Activated naive CD4-positive, alpha-beta T cell treated with anti-CD3 and anti-CD28 coated beads for 36 hours (primary cell): ENCODE results near the gene ZFC3H1. TPM values are rescaled to one million over a fixed set of nuclear protein-coding genes. Genes with fewer than 3 reads are reported as not detected.
A peak's percentile ranks its signal among the peaks of the same experiment; 100 is the strongest.

Experiments
- CTCF ChIA-PET: fragments of 350-600 bp; sonication (Branson Sonifier 250); formaldehyde crosslinking; loops from one replicate; lab custom pipeline; 2021; ENCODE audit warnings: antibody characterized with exemption; lab: Charles Lee
- DNase-seq: peaks from one replicate; pipeline ENCODE4 v3.0.0-alpha.2; 2020
- H3K27ac Mint-ChIP-seq: one replicate; pipeline ENCODE4 v1.8.0; 2021; ENCODE audit warnings: mild to moderate bottlenecking, mixed read lengths
- H3K27me3 Mint-ChIP-seq: one replicate; pipeline ENCODE4 v1.8.0; 2021; ENCODE audit warnings: low read depth, mixed read lengths
- H3K36me3 Mint-ChIP-seq: one replicate; pipeline ENCODE4 v1.8.0; 2021; ENCODE audit warnings: low read depth, mixed read lengths
- H3K4me1 Mint-ChIP-seq: one replicate; pipeline ENCODE4 v1.8.0; 2021; ENCODE audit warnings: low read depth, mixed read lengths
- H3K4me3 Mint-ChIP-seq: one replicate; pipeline ENCODE4 v1.8.0; 2021; ENCODE audit warnings: mild to moderate bottlenecking, moderate library complexity, mixed read lengths
- H3K9me3 Mint-ChIP-seq: one replicate; pipeline ENCODE4 v1.8.0; 2021; ENCODE audit warnings: mixed read lengths
- intact Hi-C: fragments of 100-400 bp; cut with micrococcal nuclease; formaldehyde crosslinking; loops from one replicate; pipeline ENCODE4 v1.15.1; 2023
- total RNA-seq, 2 experiments: library from RNA; stranded (reverse); gene quantifications; one replicate each; pipeline ENCODE4 v1.2.3, GENCODE V29; 2021

Gene ZFC3H1
- total RNA-seq, 2 experiments from 2014 or later: 56.9 to 62.6 TPM

DNA sequence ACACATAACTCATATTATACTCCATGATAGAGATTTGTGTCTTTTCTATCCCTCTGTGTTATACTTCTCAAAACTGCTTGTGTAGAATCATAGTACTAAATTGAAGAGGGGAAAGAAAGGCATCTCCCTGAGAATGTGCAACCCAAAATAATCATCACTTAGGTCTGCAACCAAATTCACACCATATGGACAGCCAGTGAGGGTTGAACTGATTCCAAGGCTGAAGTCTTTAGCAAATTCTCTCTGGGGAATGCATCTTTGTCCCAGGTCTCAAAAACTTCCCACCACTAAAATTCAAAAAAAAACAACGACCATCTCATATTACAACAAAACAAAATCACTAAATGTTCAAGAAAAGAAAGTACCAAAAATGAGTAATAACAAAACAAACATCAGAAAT, 11.0 kb downstream of the ZFC3H1 start:
- DNase-seq: no peak
- Mint-ChIP-seq H3K27me3 (no peaks in the 10 kb centered on the region), H3K4me3 (no peak overlapping the region), H3K36me3 (peaks cover 21% of the 10 kb centered on the region), H3K4me1 (peaks cover 36% of the 10 kb centered on the region), H3K9me3 (no peaks in the 10 kb centered on the region), H3K27ac (no peak overlapping the region)
- CTCF ChIA-PET: interaction anchor here (1.1 kb wide), 1 partner anchor 18 kb away, joined by 3 read pairs; no protein-coding TSS in a partner anchor
- intact Hi-C loops: loop anchor here (1.0 to 2.0 kb wide), 2 partner anchors 11 to 16 kb away; partner anchors contain the start of gene ZFC3H1

DNA sequence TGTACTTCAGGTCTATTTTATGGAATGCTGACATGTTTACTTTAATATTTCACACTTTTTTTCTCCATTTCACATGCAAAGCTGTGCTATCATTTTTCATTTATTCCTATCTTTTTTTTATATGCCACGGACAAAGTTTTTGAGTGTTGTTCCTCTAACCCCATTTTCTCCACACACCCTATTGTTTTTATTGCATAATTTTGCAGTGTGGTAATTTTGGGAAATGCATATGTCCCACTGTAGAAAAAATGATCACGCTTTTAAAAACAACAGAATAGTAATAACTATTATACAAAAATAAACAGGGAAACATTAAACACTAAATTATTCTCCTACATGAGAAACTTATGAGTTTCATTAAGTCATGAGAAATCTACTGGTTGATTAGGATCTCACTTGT, 14.2 kb downstream of the ZFC3H1 start:
- H3K27ac Mint-ChIP-seq: no peak overlapping the region
- CTCF ChIA-PET: interaction anchor here (1.1 kb wide), 1 partner anchor 14 kb away, joined by 3 read pairs; no protein-coding TSS in a partner anchor
- H3K27me3 Mint-ChIP-seq: no peaks in the 10 kb centered on the region
- peaks cover 25% of the 10 kb centered on the region for H3K4me1 Mint-ChIP-seq
- DNase-seq: no peak
- intact Hi-C loops: no loop called here
- H3K4me3 Mint-ChIP-seq: no peak overlapping the region
- H3K9me3 Mint-ChIP-seq: no peaks in the 10 kb centered on the region
- peaks cover 21% of the 10 kb centered on the region for H3K36me3 Mint-ChIP-seq

DNA sequence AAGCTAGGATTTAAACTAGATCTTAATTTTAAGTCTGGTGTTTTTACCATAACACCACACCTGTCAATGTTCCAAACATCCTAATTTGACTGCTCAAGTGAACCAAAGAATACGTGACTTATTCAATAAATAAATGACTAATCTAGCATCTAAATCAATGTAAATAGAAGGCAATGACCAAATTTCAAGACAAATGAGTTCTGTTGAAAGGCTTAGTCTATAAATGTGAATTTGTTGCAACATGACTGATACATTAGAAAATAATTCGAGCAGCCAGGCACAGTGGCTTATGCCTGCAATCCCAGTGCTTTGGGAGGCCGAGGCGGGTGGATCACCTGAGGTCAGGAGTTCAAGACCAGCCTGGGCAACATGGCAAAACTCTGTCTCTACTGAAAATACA, 15.1 kb downstream of the ZFC3H1 start:
- peaks cover 30% of the 10 kb centered on the region for H3K4me1 Mint-ChIP-seq
- no peak overlapping the region for H3K27ac Mint-ChIP-seq
- CTCF ChIA-PET: interaction anchor here (1.1 kb wide), 1 partner anchor 9 kb away, joined by 3 read pairs; no protein-coding TSS in a partner anchor
- peaks cover 28% of the 10 kb centered on the region for H3K36me3 Mint-ChIP-seq
- H3K27me3 Mint-ChIP-seq: no peaks in the 10 kb centered on the region
- no peak overlapping the region for H3K4me3 Mint-ChIP-seq
- intact Hi-C loops: no loop called here
- DNase-seq: no peak
- H3K9me3 Mint-ChIP-seq: no peaks in the 10 kb centered on the region

DNA sequence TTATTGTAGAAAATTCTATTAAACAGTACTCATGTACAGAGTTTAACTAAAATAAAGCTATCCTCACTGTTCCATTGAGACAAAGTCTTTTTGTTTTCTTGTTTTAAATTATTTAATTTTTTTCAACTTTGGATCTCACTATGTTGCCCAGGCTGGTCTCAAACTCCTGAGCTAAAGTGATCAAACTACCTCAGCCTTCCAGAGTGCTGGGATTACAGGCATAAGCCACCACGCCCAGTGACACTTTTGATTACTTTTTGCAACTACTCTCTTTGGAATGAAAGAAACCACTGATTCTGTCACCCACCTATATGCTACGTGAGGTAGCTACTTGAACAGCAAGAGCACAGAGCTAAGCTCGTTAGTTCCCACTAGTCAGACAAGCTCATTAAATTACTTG, 17.1 kb downstream of the ZFC3H1 start:
- H3K9me3 Mint-ChIP-seq: no peaks in the 10 kb centered on the region
- H3K4me3 Mint-ChIP-seq: no peak overlapping the region
- H3K4me1 Mint-ChIP-seq: peaks cover 45% of the 10 kb centered on the region
- no peaks in the 10 kb centered on the region for H3K27me3 Mint-ChIP-seq
- no peak overlapping the region for H3K27ac Mint-ChIP-seq
- H3K36me3 Mint-ChIP-seq: peaks cover 38% of the 10 kb centered on the region
- DNase-seq: no peak
- CTCF ChIA-PET: interaction anchor here (1.5 to 3.7 kb wide), 3 partner anchors 9 to 101 kb away, joined by 5 to 29 read pairs (median 9); partner anchors contain the start of genes THAP2 and ZFC3H1
- intact Hi-C loops: no loop called here

DNA sequence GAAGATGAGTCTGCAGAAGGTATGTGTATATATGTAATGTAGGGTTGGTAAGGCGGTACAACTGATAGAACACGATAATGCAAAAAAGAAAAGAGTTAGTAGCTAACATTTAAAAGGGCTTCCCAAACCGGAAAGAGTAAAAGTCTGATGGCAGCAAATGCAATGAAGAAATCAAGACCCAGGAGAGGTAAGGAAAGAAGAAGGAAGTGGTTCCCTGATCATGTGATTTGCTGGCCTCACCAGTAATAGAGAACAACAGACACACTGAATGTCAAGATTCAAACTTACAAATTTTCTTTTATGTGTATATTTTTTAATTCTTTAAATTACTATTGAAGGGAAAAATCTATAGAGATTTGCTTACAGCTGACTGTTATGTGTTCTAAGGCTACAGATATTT, 18.4 kb downstream of the ZFC3H1 start:
- Mint-ChIP-seq H3K36me3 (peaks cover 41% of the 10 kb centered on the region), H3K9me3 (no peaks in the 10 kb centered on the region), H3K4me3 (no peak overlapping the region), H3K27ac (peak overlapping the region; percentile 38), H3K27me3 (no peaks in the 10 kb centered on the region), H3K4me1 (peaks cover 49% of the 10 kb centered on the region)
- DNase-seq: no peak
- intact Hi-C loops: no loop called here
- CTCF ChIA-PET: interaction anchor here (0.6 to 3.7 kb wide), 4 partner anchors 8 to 27 kb away, joined by 3 to 29 read pairs (median 6); partner anchors contain the start of genes THAP2 and ZFC3H1

DNA sequence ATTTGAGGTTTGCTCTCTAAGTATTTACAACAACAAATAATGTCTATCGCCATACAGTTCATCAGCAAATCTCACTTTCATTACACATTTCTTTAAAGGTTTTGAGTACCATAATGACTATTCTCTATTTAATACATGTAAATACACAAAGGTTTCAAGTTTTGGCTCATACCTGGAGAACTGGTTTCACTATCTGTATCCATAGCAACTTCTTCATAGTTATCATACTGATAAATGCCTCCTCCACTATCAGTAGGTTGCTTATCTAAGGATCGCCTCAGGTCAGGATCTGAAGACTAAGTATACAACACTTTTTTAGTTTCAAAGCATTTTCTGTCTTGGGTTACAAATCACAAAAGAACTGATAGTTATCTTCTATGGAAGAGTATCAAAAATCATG, 21.4 kb downstream of the ZFC3H1 start:
- intact Hi-C loops: loop anchor here (1.0 to 2.0 kb wide), 2 partner anchors 20 to 45 kb away; partner anchors contain the start of gene TMEM19
- Mint-ChIP-seq H3K9me3 (no peaks in the 10 kb centered on the region), H3K36me3 (peaks cover 40% of the 10 kb centered on the region), H3K27ac (peak overlapping the region; percentile 73), H3K4me3 (no peak overlapping the region), H3K4me1 (peaks cover 46% of the 10 kb centered on the region), H3K27me3 (no peaks in the 10 kb centered on the region)
- CTCF ChIA-PET: interaction anchor here (0.7 to 1.2 kb wide), 2 partner anchors 21 to 38 kb away, joined by 3 to 5 read pairs; no protein-coding TSS in a partner anchor
- no peak for DNase-seq

DNA sequence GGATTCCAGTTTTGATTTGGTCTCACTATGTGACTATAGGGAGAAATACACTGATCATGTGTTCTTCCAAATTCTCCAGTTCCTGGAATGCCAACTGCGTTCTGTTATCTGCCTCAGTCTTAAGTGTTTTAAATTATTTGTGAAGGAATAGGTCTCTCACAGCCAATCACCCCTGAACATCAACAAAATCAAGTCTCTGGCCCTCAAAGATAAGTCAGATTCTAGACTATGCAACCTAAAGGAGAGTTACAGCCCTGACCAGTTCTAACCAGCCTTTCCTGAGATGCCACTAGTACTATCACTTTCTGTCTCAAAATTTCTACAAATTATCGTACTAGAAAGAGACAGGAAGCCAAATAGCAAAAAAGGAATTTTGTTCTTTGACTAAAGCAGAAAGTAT, 22.3 kb downstream of the ZFC3H1 start:
- H3K27me3 Mint-ChIP-seq: no peaks in the 10 kb centered on the region
- CTCF ChIA-PET: no interaction called here
- H3K9me3 Mint-ChIP-seq: no peaks in the 10 kb centered on the region
- intact Hi-C loops: no loop called here
- DNase-seq: no peak
- peaks cover 37% of the 10 kb centered on the region for H3K36me3 Mint-ChIP-seq
- peaks cover 42% of the 10 kb centered on the region for H3K4me1 Mint-ChIP-seq
- no peak overlapping the region for H3K4me3 Mint-ChIP-seq
- no peak overlapping the region for H3K27ac Mint-ChIP-seq

DNA sequence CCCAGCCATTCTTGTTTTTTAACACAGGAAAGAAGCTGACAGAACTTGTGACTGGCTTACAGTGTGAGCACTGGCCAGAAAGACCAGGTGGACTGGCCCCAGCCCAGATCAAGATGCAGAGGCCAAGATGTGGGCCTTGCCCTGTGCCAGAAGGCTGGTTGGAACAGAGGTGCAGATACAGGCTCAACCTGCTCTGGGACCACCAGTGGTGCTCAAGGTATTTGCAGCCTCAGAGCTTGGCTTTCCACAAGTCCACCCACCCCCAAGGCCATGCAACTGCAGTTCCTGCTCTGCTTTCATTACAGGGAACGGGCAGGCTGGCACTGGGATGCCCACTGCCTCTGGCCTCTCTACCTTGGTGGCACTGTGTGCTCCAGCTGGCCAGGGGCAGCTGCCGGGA, 23.3 kb downstream of the ZFC3H1 start:
- no peak overlapping the region for H3K27ac Mint-ChIP-seq
- peaks cover 41% of the 10 kb centered on the region for H3K4me1 Mint-ChIP-seq
- DNase-seq: no peak
- no peaks in the 10 kb centered on the region for H3K9me3 Mint-ChIP-seq
- no peaks in the 10 kb centered on the region for H3K27me3 Mint-ChIP-seq
- intact Hi-C loops: no loop called here
- H3K36me3 Mint-ChIP-seq: peaks cover 37% of the 10 kb centered on the region
- CTCF ChIA-PET: interaction anchor here (0.8 to 1.1 kb wide), 2 partner anchors 13 to 44 kb away, joined by 3 to 4 read pairs; no protein-coding TSS in a partner anchor
- no peak overlapping the region for H3K4me3 Mint-ChIP-seq

DNA sequence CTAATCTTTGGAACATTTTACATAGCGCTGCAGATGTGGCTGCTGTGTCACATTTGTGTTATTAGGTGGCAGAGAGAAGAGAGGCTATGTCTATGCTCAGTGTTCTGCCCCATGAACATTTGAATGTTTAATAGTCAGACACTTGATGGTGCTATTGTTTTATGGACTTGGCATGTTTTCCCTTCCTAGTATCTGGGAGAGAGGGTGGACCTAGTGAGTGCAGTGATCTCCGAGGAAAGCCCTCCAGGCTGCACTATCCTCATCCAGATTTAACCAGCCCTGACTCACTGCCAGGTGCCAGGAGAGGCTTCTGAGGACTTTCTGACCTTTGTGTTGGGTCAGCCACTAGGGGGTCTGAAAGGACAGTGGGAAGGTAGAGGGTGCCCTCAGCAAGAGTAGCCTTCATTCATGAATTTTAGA, 24.3 kb downstream of the ZFC3H1 start:
- Mint-ChIP-seq H3K9me3 (no peaks in the 10 kb centered on the region), H3K4me3 (no peak overlapping the region), H3K4me1 (peaks cover 38% of the 10 kb centered on the region), H3K36me3 (peaks cover 41% of the 10 kb centered on the region), H3K27ac (peak overlapping the region; percentile 56), H3K27me3 (no peaks in the 10 kb centered on the region)
- CTCF ChIA-PET: interaction anchor here (0.5 kb wide), 1 partner anchor 207 kb away, joined by 3 read pairs; no protein-coding TSS in a partner anchor
- no peak for DNase-seq
- intact Hi-C loops: loop anchor here (1.0 to 2.0 kb wide), 2 partner anchors 108 to 115 kb away; partner anchors contain the start of gene RAB21

DNA sequence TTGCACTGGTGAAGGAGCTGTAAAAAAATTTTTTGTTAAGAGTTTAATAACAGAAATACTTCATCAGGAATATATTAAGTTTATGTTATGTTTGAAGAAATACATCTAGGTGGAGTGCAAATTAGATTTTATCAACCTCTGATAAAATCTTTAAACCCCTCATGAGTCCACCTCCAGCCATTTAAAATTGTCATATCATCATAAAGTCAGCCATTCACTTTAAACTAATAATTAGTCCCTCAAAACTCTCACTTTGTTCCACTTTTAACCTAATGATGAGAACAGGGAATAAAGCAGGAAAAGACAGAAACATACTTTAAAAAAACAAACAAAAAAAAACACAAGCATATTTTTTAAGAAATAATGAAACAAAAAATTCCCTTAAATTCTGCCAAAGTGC, 25.1 kb downstream of the ZFC3H1 start:
- intact Hi-C loops: loop anchor here (2.0 kb wide), 1 partner anchor 116 kb away; the partner anchor contains the start of gene RAB21
- DNase-seq: no peak
- Mint-ChIP-seq H3K9me3 (no peaks in the 10 kb centered on the region), H3K4me1 (peaks cover 33% of the 10 kb centered on the region), H3K36me3 (peaks cover 38% of the 10 kb centered on the region), H3K4me3 (no peak overlapping the region), H3K27ac (no peak overlapping the region), H3K27me3 (no peaks in the 10 kb centered on the region)
- CTCF ChIA-PET: interaction anchor here (0.9 to 3.3 kb wide), 4 partner anchors 7 to 106 kb away, joined by 3 to 33 read pairs (median 16); no protein-coding TSS in a partner anchor

DNA sequence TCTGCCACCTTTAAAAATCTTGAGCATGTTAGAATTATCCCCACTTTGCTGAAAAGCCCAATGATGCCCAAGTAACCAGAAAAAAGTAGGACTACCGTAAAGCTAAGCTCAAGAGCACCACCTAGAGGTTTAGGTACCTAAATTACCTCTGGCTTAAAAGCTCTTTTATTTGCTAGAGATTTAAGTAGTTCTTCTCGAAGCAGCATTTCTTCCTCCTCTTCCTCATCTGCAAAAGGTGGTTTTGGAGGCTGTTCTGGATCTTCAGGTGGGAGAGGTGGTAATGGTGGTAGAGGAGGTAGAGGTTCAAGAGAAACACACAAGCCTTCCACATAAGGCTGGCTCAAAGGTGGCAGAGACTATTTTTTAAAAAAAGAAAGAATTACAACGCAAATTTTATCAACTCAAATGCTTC, 26.9 kb downstream of the ZFC3H1 start:
- peaks cover 20% of the 10 kb centered on the region for H3K4me1 Mint-ChIP-seq
- no peak overlapping the region for H3K4me3 Mint-ChIP-seq
- H3K27ac Mint-ChIP-seq: no peak overlapping the region
- intact Hi-C loops: loop anchor here (1.0 to 2.0 kb wide), 3 partner anchors 16 to 420 kb away; no protein-coding TSS in a partner anchor
- CTCF ChIA-PET: interaction anchor here (0.6 to 3.3 kb wide), 23 partner anchors 9 to 213 kb away, joined by 3 to 33 read pairs (median 3); no protein-coding TSS in a partner anchor
- H3K36me3 Mint-ChIP-seq: peaks cover 39% of the 10 kb centered on the region
- H3K9me3 Mint-ChIP-seq: no peaks in the 10 kb centered on the region
- no peak for DNase-seq
- no peaks in the 10 kb centered on the region for H3K27me3 Mint-ChIP-seq

DNA sequence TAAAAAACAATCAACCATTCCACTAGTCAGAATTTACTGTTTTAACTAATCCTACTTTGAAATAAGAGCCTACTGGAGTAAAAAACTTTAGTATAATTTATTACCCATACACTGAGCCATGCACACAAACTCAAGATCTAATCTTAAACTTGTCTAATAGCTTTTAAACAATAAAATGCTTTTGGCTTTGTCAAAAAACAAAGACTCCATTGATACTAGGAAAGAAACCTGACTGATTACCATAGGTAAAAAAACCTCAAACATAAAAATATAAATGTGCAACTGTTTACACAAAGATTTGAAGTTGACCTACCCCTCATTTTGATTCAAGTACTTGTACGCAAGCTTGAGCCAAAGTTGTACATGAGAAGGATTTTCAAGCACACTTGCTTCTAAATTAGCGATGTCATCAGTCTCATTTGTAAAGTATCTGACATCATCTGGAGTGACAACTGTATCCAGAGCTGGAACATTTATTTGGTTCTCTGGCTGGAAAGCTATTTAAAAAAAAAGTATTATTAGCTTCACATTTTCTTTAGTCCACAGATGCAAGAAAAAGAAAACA, 36.1 kb downstream of the ZFC3H1 start:
- H3K9me3 Mint-ChIP-seq: no peaks in the 10 kb centered on the region
- peaks cover 38% of the 10 kb centered on the region for H3K36me3 Mint-ChIP-seq
- intact Hi-C loops: no loop called here
- peaks cover 20% of the 10 kb centered on the region for H3K4me1 Mint-ChIP-seq
- DNase-seq: no peak
- no peak overlapping the region for H3K27ac Mint-ChIP-seq
- H3K27me3 Mint-ChIP-seq: no peaks in the 10 kb centered on the region
- CTCF ChIA-PET: interaction anchor here (0.7 to 3.5 kb wide), 3 partner anchors 10 to 120 kb away, joined by 4 to 33 read pairs (median 4); no protein-coding TSS in a partner anchor
- H3K4me3 Mint-ChIP-seq: no peak overlapping the region
